Cortex of kidney (tissue), 1 donor: ENCODE measurements around the gene NADK.
"Not testable (repeated sequence)": the region's sequence is repeated elsewhere in the genome, so short reads cannot be mapped to it uniquely, and the experiment has no call there.

ENCODE experiments used
- DNase-seq: peaks from one replicate; lab custom pipeline; 2025; lab: John Stamatoyannopoulos, UW

The NADK gene

GRCh38 chr1:1763657-1764621 lies 14.3 kb downstream of the NADK start:
- DNase-seq = no peak

DNA sequence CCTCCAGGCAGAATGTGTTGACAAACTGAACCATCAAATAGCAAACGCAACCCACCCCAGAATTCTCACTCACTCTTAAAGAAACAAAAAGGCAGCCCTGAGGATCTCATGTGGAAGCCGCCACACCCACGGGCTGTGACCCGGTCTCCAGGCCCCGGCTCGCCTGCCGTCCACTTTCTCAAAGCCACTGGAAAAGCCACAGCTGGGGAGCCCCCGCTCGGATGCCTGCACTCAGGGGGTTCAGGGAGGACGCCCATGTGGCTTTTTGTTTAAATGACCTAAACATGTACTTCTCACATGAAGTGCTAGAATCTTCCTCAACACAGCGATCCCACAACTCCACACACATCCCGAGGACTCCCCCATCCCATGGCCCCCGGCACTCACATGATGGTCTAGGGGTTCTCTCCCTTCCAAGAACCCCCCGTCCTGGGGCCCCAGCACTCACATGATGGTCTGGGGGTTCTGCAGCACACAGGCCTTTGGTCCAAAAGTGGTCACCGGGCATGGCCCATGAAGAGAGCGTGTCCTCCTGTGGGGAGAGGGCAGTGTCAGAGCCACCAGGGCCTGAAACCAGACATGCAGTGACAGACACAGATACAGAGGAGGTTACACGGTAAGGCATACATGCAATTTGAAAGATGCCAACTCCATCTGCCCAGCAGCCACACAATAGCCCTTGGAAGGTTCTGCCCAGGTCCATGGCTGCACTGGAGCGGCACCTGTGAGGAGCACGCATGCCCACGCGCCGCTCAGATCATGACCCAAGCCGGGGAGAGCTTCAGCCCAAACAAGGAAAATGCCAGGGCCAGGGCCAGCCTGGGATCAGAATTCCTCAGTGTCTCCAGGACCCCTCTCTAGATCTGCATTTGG lies 16.5 kb downstream of the NADK start:
- DNase-seq = no peak

- no peak for DNase-seq
Measured at GRCh38 chr1:1760715-1761114, 17.6 kb downstream of the NADK start.

GRCh38 chr1:1760345-1760650 lies 18.0 kb downstream of the NADK start:
- DNase-seq = no peak

GRCh38 chr1:1759456-1760344 lies 18.6 kb downstream of the NADK start:
- no peak for DNase-seq

GRCh38 chr1:1758692-1759455 lies 19.4 kb downstream of the NADK start:
- no peak for DNase-seq

- no peak for DNase-seq
Measured at GRCh38 chr1:1758059-1758621, 20.1 kb downstream of the NADK start.

DNA sequence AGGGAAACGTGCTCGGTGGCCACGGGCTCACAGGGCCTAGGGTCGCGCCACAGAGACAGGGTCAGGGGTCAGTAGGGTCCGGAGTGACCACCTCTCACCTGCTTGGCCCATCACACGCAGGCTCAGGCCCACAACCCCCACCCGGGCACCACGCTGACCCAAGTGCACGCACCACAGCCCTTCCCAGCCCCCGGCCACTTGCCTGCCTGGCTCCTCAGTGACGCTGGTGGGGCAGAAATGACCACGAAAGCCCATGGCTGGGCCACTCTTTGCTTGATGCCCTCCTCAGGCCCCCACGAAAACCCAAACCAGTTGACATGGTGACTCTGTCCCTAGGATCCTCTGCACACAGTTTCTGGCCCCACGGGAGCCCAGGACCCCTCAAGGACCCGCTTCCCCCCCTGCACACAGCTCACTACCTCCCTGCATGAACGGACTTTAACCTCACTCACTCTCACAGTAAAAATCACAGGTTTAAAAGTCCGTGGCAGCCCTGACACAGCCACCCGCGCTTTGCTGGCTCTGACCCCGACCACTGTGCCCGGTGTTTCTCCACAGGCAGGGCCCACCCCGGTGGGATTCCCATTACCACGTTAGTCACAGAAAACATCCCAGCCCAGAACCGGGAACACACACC lies 20.7 kb downstream of the NADK start:
- no peak for DNase-seq

GRCh38 chr1:1756661-1757421 lies 21.4 kb downstream of the NADK start:
- DNase-seq = no peak

DNA sequence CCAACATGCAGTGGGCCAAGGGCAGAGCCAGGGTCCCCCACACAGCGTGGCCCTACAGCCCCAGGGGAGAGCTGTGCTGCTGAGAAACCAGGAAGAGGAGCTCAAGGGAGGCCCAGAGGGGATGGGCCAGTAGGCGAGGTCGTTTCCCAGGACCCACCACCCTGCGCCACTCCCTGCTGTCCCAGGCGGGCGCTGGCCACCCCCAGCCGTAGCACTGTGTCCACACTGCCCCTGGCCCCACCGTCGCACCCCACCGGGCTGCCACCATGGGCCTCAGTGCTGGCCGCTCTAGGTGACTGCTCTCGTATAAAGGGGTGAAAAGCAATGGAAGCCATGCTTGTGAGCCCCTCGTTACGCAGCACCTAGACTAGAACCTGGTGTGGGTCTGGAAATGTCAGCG lies 22.4 kb downstream of the NADK start:
- no peak for DNase-seq

DNA sequence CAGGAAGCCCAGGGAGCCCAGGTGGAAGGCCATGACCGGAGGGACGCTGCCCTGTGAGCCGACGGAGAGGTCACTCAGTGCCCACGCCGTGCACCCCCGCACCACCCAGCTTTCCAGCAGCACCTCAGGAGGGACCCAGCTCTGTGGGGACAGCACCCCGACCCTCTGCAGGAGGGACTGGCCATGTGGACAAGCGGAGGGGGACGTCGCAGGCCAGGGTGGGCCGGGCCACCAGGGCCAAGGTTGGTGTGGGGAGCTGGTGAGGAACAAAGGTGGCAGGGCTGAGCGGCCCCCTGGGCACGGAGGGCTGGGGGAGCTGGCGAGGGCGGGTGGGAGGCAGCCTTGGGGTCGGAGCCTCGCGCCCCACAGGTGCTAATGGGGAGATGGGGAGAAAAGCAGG lies 22.8 kb downstream of the NADK start:
- no peak for DNase-seq

- no peak for DNase-seq
Measured at GRCh38 chr1:1754051-1754815, 24.0 kb downstream of the NADK start.

GRCh38 chr1:1753607-1754005 lies 24.7 kb downstream of the NADK start:
- no peak for DNase-seq

DNA sequence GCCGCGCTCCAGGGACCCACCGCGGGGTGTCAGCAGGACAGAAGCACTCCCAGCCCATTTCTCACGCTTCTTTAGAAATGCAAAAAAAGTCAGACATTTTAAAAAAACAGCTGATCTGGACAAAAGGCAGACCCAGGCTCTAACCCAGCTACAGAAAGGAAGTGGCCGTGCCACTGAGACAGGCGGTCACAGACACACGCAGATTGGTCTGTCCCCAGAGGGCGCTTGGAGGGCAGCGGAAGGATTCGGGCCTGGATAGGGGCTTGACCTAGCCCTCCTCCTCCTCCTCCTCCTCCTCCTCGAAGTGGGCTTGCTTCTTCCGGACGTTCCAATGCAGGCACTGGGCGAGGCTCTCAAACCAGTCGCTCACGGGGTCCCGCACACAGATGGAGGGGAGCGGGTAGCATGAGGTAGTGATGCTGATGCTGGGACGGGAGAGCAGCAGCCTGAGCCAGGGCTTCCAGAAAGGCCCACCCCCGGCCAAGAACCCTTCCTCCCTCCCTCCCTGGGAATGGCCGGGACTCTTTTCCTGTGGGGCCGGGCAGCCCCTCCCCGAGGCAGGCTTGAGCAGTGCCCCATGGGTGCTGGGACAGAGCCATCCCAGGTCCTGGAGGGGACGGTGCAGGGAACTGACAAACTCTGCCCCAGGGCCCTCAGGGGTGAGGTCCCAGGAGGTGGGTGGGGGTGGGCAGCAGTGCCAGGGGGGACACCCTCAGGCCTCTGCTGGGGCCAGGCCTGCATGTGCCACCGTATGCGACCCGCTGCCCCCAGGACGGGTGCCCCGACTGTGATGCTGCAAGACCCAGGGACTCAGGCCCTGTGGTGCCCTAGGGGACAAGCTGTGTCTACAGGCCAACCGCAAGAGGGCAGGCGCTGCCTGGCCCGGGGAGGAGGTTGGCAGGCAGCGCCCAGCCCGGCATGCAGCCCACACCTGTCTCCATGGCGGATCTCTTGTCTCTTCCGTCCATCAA lies 25.3 kb downstream of the NADK start:
- no peak for DNase-seq

- no peak for DNase-seq
Measured at GRCh38 chr1:1752190-1752589, 26.1 kb downstream of the NADK start.

- DNase-seq = not testable (repeated sequence)
Measured at GRCh38 chr1:1749941-1750340, 28.3 kb downstream of the NADK start.

GRCh38 chr1:1748686-1749321 lies 29.5 kb downstream of the NADK start:
- DNase-seq = no peak
